Right cardiac atrium (tissue), 5 donors: ENCODE results near the gene SLC35F3. TPM values are rescaled to one million over a fixed set of nuclear protein-coding genes. Genes with fewer than 3 reads are reported as not detected.
"Not testable (repeated sequence)": the region's sequence is repeated elsewhere in the genome, so short reads cannot be mapped to it uniquely, and the experiment has no call there.

ENCODE experiments used
- ATAC-seq, 2 donors: fragments of 200-7000 bp; cut with Tn5 transposase; one replicate each; pipeline versions ENCODE4 v1.8.0 to v1.9.1; 2020; ENCODE audit warnings: moderate library complexity in 2 of 2, mild to moderate bottlenecking in 1 of 2
- DNase-seq, 3 donors: peaks; one replicate each; pipeline ENCODE4 v3.0.0-alpha.2; 2020
- H3K27ac ChIP-seq: one replicate; pipeline ENCODE4 v1.5.1; 2013; ENCODE audit warnings: mild to moderate bottlenecking, low read length, control low read depth, moderate library complexity
- H3K27me3 ChIP-seq: one replicate; pipeline ENCODE4 v1.6.1; 2013; ENCODE audit not compliant: control insufficient read depth, insufficient read depth
- H3K4me1 ChIP-seq: one replicate; pipeline ENCODE4 v1.6.1; 2013; ENCODE audit warnings: low read length; ENCODE audit not compliant: control insufficient read depth, insufficient read depth
- H3K4me3 ChIP-seq: one replicate; pipeline ENCODE4 v1.5.1; 2013; ENCODE audit warnings: low read length, control low read depth
- H3K9me3 ChIP-seq: one replicate; pipeline ENCODE4 v1.6.1; 2013; ENCODE audit warnings: low read length; ENCODE audit not compliant: control insufficient read depth
- WGBS: extraction: QIAGEN DNeasy Blood & Tissue Kit; methylation state at CpG from one replicate; pipeline ENCODE4 v1.1.7; 2013; 5-methylcytosine and 5-hydroxymethylcytosine counted together
- intact Hi-C, 4 donors: fragments of 100-400 bp; cut with DNase I; formaldehyde crosslinking; loops; one replicate each; pipeline versions ENCODE4 v1.11.0 to v1.14.0; 2022 to 2023
- polyA plus RNA-seq: library from polyadenylated mRNA; stranded (reverse); fragments of 200-250 nt; gene quantifications from one replicate; pipeline ENCODE4 v1.2.3, GENCODE V29; 2013
- total RNA-seq, 4 donors: library from RNA; stranded (reverse); fragmentation: NEBNext Ultra II Directional; extraction: Animal tissue kit (Norgen Biotek cat#: 25700); gene quantifications; one replicate each; pipeline ENCODE4 v1.2.1, GENCODE V29; 2021
- donor health status: healthy with polysubstance abuse.
- donor health status: DM: no; HTN: yes; CAD: no.
- donor health status: DM: no; HTN: no; CAD: no.
- donor health status: DM: no; HTN: yes; CAD: no; lungs with severe emphysema.
- donor health status: DM: yes; HTN: yes; CAD: no.

The SLC35F3 gene
- total and polyA plus RNA-seq, 5 donors = 0.09 TPM; not detected in 4

DNA sequence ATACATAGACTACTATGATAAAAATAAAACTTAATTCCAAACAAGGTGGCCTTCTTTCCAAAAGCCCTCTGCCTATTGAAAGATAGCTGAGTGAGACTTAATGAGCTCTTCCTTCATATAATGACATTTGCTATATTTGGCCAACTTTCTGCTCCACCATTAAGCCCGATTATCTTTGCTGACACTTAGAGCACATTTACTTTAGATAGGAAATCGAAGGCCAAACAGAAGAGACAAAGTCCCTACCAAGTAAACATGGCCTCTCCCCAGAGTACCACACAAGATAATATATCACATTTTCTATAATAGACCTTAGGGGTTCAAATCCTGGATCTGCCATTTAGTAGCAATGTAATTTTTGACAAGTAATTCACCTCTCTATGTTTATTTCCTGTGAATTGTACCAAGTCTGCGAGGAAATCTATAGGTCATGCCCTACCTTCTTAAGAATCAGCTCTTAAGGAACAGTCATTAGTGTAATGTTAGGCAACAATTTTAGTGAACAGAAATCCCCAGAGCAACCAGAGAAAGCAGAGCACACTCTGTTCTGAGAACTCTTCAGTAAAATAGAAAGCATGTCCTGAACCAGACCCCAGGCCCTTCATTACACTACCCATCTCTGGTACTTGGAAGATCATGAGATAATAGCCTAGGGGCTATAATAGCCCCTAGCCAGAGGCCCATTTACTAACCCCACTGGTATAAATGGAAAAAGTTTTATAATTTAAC, 451.5 kb downstream of the SLC35F3 start:
- H3K4me1 ChIP-seq = no peaks in the 10 kb centered on the region
- ATAC-seq (no peak), DNase-seq (no peak)
- intact Hi-C loops = no loop called here
- H3K9me3 ChIP-seq = no peaks in the 10 kb centered on the region
- WGBS = 63% methylated on average over 3 of the region's 3 CpGs
- H3K4me3 ChIP-seq = no peak overlapping the region
- no peak overlapping the region for H3K27ac ChIP-seq
- no peaks in the 10 kb centered on the region for H3K27me3 ChIP-seq

DNA sequence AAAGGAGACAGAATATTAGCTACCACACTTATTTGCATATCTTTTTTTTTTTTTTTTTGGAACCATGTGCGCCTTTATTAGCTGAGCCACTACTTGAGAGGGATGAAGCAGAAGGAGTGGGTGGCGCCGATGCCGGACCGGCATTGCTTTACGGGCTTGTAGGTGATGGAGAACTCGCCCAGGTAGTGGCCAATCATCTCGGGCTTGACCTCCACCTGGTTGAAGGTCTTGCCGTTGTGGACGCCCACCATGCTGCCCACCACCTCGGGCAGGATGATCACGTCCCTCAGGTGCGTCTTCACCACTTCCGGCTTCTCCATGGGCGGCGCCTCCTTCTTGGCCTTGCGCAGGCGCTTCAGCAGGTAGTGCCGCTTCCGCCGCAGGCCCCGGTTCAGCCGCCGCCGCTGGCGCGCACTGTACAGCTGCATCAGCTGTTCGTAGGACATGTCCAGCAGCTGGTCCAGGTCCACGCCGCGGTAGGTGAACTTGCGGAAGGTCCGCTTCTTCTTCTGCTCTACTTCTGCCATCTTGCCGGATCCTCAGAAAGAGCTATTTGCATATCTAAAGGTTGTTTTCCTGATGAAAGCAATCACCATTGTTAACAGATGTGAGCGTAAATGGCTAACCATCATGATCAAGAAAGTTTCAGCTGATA, 452.3 kb downstream of the SLC35F3 start:
- H3K4me1 ChIP-seq, H3K9me3 ChIP-seq, H3K27me3 ChIP-seq, intact Hi-C loops, H3K27ac ChIP-seq: not testable (repeated sequence)
- peak in 1 of 2 donors; percentile 70 for ATAC-seq
- H3K4me3 ChIP-seq = peak overlapping the region; percentile 37
- WGBS = 45% methylated on average over 35 of the region's 35 CpGs
- DNase-seq = peak in 2 of 3 donors; percentile 71 to 76

DNA sequence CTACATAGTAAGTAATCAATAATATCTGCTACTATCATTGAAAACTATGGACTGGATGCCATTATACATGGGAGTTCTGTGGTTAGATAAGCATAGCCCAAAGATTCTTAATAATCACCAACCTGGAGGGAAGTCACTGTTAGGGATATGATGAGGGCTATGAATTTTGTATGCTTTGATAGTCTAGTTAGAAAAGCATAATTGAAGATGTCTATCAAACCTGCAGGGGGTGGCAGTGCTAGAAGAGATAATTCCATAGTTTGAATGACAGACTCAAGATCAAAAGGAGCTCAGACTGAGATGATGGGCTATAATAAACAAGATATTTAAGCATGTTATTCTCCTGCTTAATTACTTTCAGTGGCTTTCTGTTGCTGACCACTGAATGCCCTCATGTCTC, 453.4 kb downstream of the SLC35F3 start:
- H3K4me3 ChIP-seq = no peak overlapping the region
- DNase-seq (no peak), ATAC-seq (no peak)
- H3K4me1 ChIP-seq = no peaks in the 10 kb centered on the region
- H3K27me3 ChIP-seq = no peaks in the 10 kb centered on the region
- no peaks in the 10 kb centered on the region for H3K9me3 ChIP-seq
- no peak overlapping the region for H3K27ac ChIP-seq
- intact Hi-C loops = no loop called here

DNA sequence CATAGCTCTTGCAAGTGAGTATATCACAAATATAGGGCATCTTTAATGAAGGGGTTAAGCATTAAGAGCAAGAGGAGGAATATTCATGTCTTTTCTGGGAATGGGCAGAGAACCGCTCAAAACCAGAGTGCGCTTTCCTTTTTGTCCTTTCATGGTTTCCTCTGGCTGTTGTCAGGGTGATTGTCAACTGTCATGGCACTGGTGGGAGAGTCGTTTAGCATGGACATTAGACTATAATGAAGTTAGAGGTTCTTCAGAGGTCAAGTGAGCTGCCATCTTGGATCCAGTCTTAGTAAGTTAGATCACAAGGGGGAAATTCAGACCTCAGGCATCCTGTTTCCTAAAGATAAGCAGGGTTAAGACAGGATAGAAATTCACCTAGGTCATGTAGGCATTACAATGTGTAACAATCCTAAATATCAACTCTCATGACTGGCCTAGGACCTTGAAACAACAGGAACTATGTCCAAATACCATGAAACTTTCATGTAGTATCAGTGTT, 456.7 kb downstream of the SLC35F3 start:
- H3K27me3 ChIP-seq = no peaks in the 10 kb centered on the region
- WGBS = 83% methylated on average over 3 of the region's 3 CpGs
- intact Hi-C loops = no loop called here
- no peak overlapping the region for H3K27ac ChIP-seq
- no peaks in the 10 kb centered on the region for H3K4me1 ChIP-seq
- no peaks in the 10 kb centered on the region for H3K9me3 ChIP-seq
- no peak for DNase-seq
- no peak overlapping the region for H3K4me3 ChIP-seq
- no peak for ATAC-seq

DNA sequence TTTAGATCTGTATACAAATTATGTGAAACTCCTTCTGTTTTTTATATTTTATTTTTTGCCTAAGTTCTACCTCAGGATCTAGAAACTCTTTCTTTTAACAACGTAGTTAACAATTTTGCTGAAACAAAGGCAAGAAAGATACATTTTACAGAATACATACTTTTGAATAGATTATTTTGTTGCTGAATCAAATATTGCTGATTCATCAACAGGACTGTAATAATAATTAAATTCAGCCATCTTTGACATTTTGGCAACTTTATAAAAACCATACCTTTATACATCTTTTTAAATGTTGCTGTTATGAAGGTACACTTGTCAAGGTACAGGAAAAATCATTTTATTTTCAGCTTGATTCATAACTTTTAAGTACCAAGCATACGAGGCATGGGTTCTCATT, 458.1 kb downstream of the SLC35F3 start:
- no peaks in the 10 kb centered on the region for H3K4me1 ChIP-seq
- DNase-seq (no peak), ATAC-seq (no peak)
- WGBS = 81% methylated on average over 2 of the region's 2 CpGs
- no peaks in the 10 kb centered on the region for H3K27me3 ChIP-seq
- H3K27ac ChIP-seq = no peak overlapping the region
- intact Hi-C loops = no loop called here
- no peak overlapping the region for H3K4me3 ChIP-seq
- no peaks in the 10 kb centered on the region for H3K9me3 ChIP-seq

DNA sequence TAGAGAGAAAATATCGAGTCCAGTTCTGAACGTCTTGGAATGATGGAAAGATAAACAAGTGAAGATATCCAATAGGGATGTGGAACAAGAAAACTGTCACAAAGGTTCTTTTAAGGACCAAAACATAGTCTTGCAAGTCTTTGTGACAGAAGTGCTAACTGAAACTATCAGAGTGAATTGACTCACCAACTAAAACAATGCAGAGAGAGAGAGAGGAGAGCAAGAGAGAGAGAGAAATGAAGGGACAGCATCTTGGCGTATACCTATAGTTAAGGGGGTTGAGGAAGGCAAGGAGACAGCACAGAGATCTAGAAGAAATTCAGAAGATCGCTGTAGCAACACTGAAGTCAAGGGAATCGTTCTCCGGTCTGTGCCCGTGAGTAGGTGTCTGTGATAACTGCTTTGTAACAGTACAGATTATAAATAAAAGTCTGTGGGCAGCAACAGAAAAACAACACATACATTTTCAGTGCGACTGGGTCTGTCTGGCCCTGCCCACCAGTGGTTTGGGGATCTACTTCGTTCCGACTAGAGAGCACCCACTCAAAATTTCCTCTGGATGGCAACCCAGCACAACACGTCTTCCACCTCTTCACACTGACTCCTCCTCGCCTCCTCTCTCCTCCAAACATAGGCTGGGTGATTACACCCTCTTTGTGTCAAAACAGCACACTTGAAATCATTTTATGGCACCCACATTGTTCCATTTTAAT, 464.0 kb downstream of the SLC35F3 start:
- no peaks in the 10 kb centered on the region for H3K4me1 ChIP-seq
- no peaks in the 10 kb centered on the region for H3K9me3 ChIP-seq
- ATAC-seq (no peak), DNase-seq (no peak)
- 75% methylated on average over 12 of the region's 12 CpGs for WGBS
- H3K27me3 ChIP-seq = no peaks in the 10 kb centered on the region
- no peak overlapping the region for H3K27ac ChIP-seq
- intact Hi-C loops = no loop called here
- H3K4me3 ChIP-seq = no peak overlapping the region

DNA sequence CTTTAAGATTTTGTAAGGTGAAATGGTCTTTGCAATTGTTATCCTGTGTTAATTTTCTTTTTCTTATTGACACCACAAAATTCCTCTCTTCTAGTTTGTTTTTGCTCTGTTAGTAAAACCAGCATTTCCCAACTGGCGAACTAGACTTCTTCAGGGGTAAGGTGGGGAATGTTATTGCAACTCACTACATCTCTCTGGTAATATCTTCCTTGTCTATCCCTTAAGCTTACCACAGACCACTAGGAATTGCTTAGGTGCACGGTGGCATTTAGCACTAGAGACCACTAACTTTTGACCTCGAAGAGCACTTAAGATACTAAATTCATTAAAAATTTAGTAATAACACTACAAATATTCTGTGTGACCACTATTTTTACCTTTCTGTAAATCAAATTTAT, 464.6 kb downstream of the SLC35F3 start:
- H3K4me1 ChIP-seq = no peaks in the 10 kb centered on the region
- H3K9me3 ChIP-seq = no peaks in the 10 kb centered on the region
- intact Hi-C loops = no loop called here
- ATAC-seq (no peak), DNase-seq (no peak)
- no peaks in the 10 kb centered on the region for H3K27me3 ChIP-seq
- no peak overlapping the region for H3K4me3 ChIP-seq
- WGBS = 86% methylated on average over 3 of the region's 3 CpGs
- no peak overlapping the region for H3K27ac ChIP-seq

DNA sequence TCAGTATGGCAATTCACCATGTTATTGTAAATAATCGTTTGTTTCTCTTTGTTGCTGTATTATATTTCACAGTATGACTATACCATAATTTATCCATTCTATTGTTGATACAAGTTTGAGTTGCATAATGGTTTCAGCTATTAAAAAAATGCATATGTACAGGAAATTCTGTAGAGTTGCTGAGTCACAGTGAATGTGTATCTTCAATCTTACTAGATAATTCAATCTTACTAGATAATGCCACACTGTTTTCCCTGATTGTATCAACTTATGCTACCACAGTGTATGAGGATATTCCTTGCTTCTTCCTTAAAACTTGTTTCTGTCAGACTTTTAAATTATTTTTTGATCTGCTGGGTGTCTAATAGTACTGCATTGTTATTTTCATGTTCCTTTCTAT, 465.3 kb downstream of the SLC35F3 start:
- Histone ChIP-seq H3K27ac (no peak overlapping the region), H3K27me3 (no peaks in the 10 kb centered on the region), H3K4me3 (no peak overlapping the region), H3K4me1 (no peaks in the 10 kb centered on the region), H3K9me3 (no peaks in the 10 kb centered on the region)
- 83% methylated on average over 1 of the region's 1 CpG for WGBS
- ATAC-seq (no peak), DNase-seq (no peak)
- intact Hi-C loops = no loop called here

DNA sequence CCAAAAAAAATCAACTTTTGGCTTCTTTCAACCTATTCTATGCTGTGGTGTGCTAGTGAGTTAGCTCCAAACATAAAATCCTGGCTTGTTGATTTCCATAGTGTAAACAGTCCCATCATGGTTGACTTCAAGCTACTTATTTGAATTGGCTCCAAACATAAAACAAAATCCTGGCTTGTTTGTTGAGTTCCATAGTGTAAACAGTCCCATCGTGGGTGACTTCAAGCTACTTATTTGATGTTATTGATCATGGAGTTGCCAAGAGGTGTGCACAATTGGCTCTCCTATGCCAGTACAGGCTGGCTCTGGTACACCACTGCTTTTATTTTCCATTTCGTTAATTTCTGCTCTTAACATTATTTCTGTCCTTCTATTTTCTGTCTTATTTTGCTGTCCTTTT, 466.9 kb downstream of the SLC35F3 start:
- ATAC-seq (no peak), DNase-seq (no peak)
- Histone ChIP-seq H3K27me3 (no peaks in the 10 kb centered on the region), H3K4me1 (no peaks in the 10 kb centered on the region), H3K4me3 (no peak overlapping the region), H3K9me3 (no peaks in the 10 kb centered on the region), H3K27ac (no peak overlapping the region)
- WGBS = 73% methylated on average over 2 of the region's 2 CpGs
- intact Hi-C loops = no loop called here

DNA sequence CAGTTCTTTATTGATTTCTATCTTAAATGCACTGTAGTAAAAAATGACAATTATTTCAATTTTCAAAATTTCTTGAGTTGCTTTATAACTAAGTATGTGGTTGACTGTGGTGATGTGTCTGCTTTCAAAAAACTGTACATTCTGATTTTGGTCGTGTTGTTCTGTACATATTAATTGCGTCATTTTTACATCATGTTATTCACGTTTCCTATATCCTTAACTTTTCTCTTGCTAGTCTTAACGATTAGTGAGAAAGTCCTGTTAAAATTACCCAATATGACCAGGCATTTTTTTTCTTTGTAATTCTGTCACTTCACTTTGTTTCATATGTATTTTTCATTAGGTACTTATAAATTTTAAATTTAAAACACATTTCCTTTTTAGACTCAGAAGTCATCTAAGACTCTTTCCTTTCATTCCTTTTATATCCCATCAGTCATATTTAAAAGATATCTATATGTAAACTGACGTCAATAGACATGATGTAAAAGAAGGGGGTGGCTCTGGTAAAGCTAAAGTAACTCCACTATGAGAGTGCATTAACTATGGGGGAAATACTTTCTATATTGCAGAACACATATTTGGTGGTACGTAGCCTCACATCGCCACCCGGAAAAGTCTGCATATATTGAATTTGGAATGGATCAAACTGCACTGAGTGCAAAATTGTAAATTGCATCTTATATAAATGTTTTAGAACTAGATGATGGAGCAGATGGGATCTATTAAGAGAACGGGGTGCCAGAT, 467.7 kb downstream of the SLC35F3 start:
- no peak for ATAC-seq
- WGBS = 57% methylated on average over 9 of the region's 9 CpGs
- Histone ChIP-seq H3K4me3 (peak overlapping the region; percentile 99), H3K27me3 (no peaks in the 10 kb centered on the region), H3K27ac (no peak overlapping the region), H3K4me1 (no peaks in the 10 kb centered on the region), H3K9me3 (no peaks in the 10 kb centered on the region)
- DNase-seq = no peak
- intact Hi-C loops = no loop called here
